Lower leg skin (tissue), 3 donors: ENCODE data around the gene YES1.

Experiments
- POLR2A ChIP-seq, 2 donors: fragments of 450-650 bp; IDR thresholded peaks; one replicate each; pipeline ENCODE4 v1.6.1; 2016 to 2017; ENCODE audit warnings: antibody characterized with exemption in 2 of 2, mild to moderate bottlenecking in 1 of 2, moderate library complexity in 1 of 2
- TF ChIP-seq, protein P1 (sequence below), 3 donors: fragments of 450-650 bp; IDR thresholded peaks; one replicate each; pipeline ENCODE4 v1.5.1; 2016; ENCODE audit warnings: antibody characterized with exemption in 3 of 3, mild to moderate bottlenecking in 3 of 3, moderate library complexity in 2 of 3

GRCh38 chr18:688323-688722, 123.7 kb downstream of the YES1 start:
- TF ChIP-seq, protein P1, sequence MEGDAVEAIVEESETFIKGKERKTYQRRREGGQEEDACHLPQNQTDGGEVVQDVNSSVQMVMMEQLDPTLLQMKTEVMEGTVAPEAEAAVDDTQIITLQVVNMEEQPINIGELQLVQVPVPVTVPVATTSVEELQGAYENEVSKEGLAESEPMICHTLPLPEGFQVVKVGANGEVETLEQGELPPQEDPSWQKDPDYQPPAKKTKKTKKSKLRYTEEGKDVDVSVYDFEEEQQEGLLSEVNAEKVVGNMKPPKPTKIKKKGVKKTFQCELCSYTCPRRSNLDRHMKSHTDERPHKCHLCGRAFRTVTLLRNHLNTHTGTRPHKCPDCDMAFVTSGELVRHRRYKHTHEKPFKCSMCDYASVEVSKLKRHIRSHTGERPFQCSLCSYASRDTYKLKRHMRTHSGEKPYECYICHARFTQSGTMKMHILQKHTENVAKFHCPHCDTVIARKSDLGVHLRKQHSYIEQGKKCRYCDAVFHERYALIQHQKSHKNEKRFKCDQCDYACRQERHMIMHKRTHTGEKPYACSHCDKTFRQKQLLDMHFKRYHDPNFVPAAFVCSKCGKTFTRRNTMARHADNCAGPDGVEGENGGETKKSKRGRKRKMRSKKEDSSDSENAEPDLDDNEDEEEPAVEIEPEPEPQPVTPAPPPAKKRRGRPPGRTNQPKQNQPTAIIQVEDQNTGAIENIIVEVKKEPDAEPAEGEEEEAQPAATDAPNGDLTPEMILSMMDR (IDR thresholded peaks at IDR 0.05): no peak
- TF ChIP-seq POLR2A (IDR thresholded peaks at IDR 0.05): no peak
